BLaER1 treated with 17β-estradiol and CSF1 and Interleukin-3, amounts not matched to agents 10 nM and 100 nM (cell line): ENCODE results near the gene TMIGD1.
"Not testable (repeated sequence)": the region's sequence is repeated elsewhere in the genome, so short reads cannot be mapped to it uniquely, and the experiment has no call there.

ENCODE experiments used
- H3K27ac ChIP-seq, 11 experiments: shearing (Covaris generic); formaldehyde crosslinking; 2 replicates each; pipeline ENCODE4 v1.8.1; 2022
- H3K27me3 ChIP-seq, 11 experiments: shearing (Covaris generic); formaldehyde crosslinking; 2 replicates each; pipeline ENCODE4 v1.8.1; 2022
- H3K36me3 ChIP-seq, 11 experiments: shearing (Covaris generic); formaldehyde crosslinking; 2 replicates each; pipeline ENCODE4 v1.8.1; 2022
- H3K4me1 ChIP-seq, 10 experiments: shearing (Covaris generic); formaldehyde crosslinking; 2 replicates each; pipeline ENCODE4 v1.8.1; 2022
- H3K4me2 ChIP-seq, 11 experiments: shearing (Covaris generic); formaldehyde crosslinking; 2 replicates each; pipeline ENCODE4 v1.8.1; 2022
- H3K4me3 ChIP-seq, 10 experiments: shearing (Covaris generic); formaldehyde crosslinking; 2 replicates each; pipeline ENCODE4 v1.8.1; 2022
- H3K9ac ChIP-seq, 11 experiments: shearing (Covaris generic); formaldehyde crosslinking; 2 replicates each; pipeline ENCODE4 v1.8.1; 2022
- H3K9me3 ChIP-seq, 11 experiments: shearing (Covaris generic); formaldehyde crosslinking; replicated peaks in 1 of 11; 2 replicates each; pipeline ENCODE4 v1.8.1; 2022
- H4K20me1 ChIP-seq, 11 experiments: shearing (Covaris generic); formaldehyde crosslinking; 2 replicates each; pipeline ENCODE4 v1.8.1; 2022
- Cebpa-rat ChIP-seq, 11 experiments: shearing (Covaris generic); IDR thresholded peaks; 2 replicates each; pipeline ENCODE4 v1.8.1; 2022

The TMIGD1 gene

DNA sequence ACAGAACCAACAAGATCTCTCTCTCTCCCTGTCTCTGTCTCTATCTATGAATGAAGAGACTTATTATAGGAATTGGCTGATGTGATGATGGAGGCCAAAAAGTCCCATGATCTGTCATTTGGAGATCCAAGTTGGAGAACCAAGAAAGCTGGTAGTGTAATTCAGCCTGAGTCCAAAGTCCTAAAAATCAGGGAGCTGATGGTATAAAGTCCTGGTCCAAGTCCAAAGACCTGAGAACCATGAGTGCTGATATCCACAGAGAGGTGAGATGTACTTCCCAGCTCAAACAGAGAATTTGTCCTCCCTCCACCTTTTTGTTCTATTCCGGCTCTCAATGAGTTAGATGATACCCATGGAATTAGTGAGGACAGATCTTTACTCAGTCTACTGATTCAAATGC is 15.4 kb upstream of the TMIGD1 start:
- no peak overlapping the region for H3K4me3 ChIP-seq
- no peaks in the 10 kb centered on the region for H3K27me3 ChIP-seq
- no peak overlapping the region for H3K9ac ChIP-seq
- peaks cover 5 to 26% (median 15%) of the 10 kb centered on the region in 10 experiments for H3K4me1 ChIP-seq
- H3K27ac ChIP-seq = no peak overlapping the region
- H3K9me3 ChIP-seq = peaks cover 0 to 11% (median 0%) of the 10 kb centered on the region in 11 experiments; a peak in 4 of 22 replicates
- H3K36me3 ChIP-seq = no peaks in the 10 kb centered on the region
- no peaks in the 10 kb centered on the region for H4K20me1 ChIP-seq
- no peak overlapping the region for H3K4me2 ChIP-seq
- TF ChIP-seq Cebpa-rat (IDR thresholded peaks at IDR 0.05) = no peak

- Histone ChIP-seq H3K9me3 (peaks cover 0 to 11% (median 0%) of the 10 kb centered on the region in 11 experiments; a peak in 1 of 22 replicates), H3K4me1 (peaks cover 14 to 37% (median 23%) of the 10 kb centered on the region in 10 experiments), H3K36me3 (no peaks in the 10 kb centered on the region), H3K27me3 (no peaks in the 10 kb centered on the region), H3K9ac (no peak overlapping the region), H3K4me3 (no peak overlapping the region), H3K4me2 (no peak overlapping the region), H3K27ac (no peak overlapping the region), H4K20me1 (no peaks in the 10 kb centered on the region)
- TF ChIP-seq Cebpa-rat (IDR thresholded peaks at IDR 0.05) = no peak
Measured at GRCh38 chr17:30347488-30347887, 13.6 kb upstream of the TMIGD1 start.

DNA sequence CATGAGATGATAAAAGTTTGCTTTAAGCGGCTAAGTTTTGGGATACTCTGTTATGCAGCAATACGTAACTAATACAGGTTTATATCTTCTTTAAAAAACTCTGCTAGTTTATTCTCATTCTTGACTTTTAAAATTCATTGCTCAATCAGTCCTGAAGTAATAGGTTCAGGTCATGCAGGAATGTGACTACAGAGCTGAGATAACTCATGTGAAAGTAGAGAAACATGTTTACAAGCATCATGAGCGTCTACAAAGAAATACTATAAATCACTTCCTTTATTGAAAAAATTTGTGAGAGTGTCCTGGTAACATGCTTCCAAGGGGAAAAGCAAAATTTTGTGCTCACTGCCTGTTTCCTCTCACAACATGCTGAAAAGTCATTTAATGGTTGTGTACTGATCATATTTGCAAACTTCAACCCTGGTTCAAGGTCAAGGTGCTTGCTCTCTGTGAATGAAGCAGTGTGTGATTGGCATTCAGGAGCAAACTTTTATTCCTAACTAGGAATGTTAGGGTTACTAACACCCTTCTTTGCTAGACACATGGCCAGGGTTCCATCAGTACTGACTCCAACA is 12.5 kb upstream of the TMIGD1 start:
- no peak for TF ChIP-seq Cebpa-rat (IDR thresholded peaks at IDR 0.05)
- Histone ChIP-seq H3K27ac (no peak overlapping the region), H3K4me2 (peak overlapping the region in 4 of 11 experiments; percentile 45 to 72 (median 69); a peak in 5 of 22 replicates), H3K4me1 (peaks cover 14 to 34% (median 23%) of the 10 kb centered on the region in 10 experiments), H3K9ac (no peak overlapping the region), H3K9me3 (0 out of 22 replicates have a peak, but pooled peaks cover 0 to 1% (median 0%) of the 10 kb centered on the region in 11 experiments), H3K36me3 (no peaks in the 10 kb centered on the region), H3K4me3 (no peak overlapping the region), H3K27me3 (no peaks in the 10 kb centered on the region), H4K20me1 (no peaks in the 10 kb centered on the region)

DNA sequence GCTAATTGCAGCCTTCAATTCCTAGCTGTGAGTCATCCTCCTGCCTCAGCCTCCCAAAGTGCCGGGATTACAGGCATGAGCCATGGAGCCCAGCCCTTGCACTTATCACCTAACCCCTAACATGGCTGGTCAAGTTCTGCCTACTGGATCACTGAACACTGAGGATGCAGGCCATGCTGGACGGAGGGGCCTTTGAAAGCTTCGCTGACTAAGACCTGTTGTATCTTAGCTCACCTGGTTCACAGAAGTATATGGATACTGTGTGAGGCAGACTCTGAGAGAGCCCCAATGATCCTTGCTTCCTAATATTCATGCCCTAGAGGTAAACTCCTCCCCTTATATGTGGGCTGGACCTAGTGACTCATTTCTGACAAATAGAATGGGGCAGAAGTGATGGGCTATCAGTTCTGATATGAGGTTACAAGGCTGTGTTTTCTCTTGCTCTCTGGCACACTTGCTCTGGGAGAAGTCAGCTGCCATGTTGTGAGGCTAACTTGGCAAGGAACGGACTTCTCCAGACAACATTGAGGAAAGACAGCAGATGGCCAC is 11.7 kb upstream of the TMIGD1 start:
- no peaks in the 10 kb centered on the region for H3K9me3 ChIP-seq
- H3K4me2 ChIP-seq = peak overlapping the region in 7 of 11 experiments; percentile 45 to 72 (median 63); a peak in 12 of 22 replicates
- H3K4me1 ChIP-seq = peaks cover 14 to 37% (median 24%) of the 10 kb centered on the region in 10 experiments
- peak overlapping the region in 2 of 11 experiments; percentile 25 to 63; a peak in 3 of 22 replicates for H3K9ac ChIP-seq
- H3K27ac ChIP-seq = peak overlapping the region in 6 of 11 experiments; percentile 22 to 77 (median 44); a peak in 9 of 22 replicates
- H3K4me3 ChIP-seq = no peak overlapping the region
- no peak for TF ChIP-seq Cebpa-rat (IDR thresholded peaks at IDR 0.05)
- no peaks in the 10 kb centered on the region for H3K27me3 ChIP-seq
- H3K36me3 ChIP-seq = no peaks in the 10 kb centered on the region
- H4K20me1 ChIP-seq = no peaks in the 10 kb centered on the region

DNA sequence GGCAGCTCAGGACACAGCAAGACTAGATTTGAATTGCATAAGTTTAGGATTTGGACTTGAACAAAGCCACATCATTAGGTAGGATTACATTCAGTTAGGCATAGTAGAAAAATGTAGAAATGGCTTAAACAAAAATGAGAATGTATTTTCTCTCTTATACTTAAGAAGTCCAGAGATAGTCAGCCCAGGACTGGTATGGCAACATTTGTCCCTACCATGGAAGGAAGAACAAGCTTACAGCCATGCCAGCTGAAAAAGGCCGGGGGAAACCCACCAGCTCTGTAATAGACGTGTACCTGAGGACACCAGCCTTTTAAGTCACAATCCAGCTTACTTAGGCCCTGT is 11.2 kb upstream of the TMIGD1 start:
- H3K4me3 ChIP-seq = no peak overlapping the region
- H3K9me3 ChIP-seq = no peaks in the 10 kb centered on the region
- peak in 2 of 11 experiments; percentile 1 to 2; a peak in 2 of 22 replicates for TF ChIP-seq Cebpa-rat (IDR thresholded peaks at IDR 0.05)
- H3K9ac ChIP-seq = peak overlapping the region in 2 of 11 experiments; percentile 25 to 63; a peak in 3 of 22 replicates
- peaks cover 14 to 43% (median 27%) of the 10 kb centered on the region in 10 experiments for H3K4me1 ChIP-seq
- peak overlapping the region in 6 of 11 experiments; percentile 22 to 77 (median 44); a peak in 9 of 22 replicates for H3K27ac ChIP-seq
- no peaks in the 10 kb centered on the region for H3K36me3 ChIP-seq
- H4K20me1 ChIP-seq = no peaks in the 10 kb centered on the region
- H3K4me2 ChIP-seq = peak overlapping the region in 10 of 11 experiments; percentile 40 to 72 (median 56); a peak in 19 of 22 replicates
- no peaks in the 10 kb centered on the region for H3K27me3 ChIP-seq

DNA sequence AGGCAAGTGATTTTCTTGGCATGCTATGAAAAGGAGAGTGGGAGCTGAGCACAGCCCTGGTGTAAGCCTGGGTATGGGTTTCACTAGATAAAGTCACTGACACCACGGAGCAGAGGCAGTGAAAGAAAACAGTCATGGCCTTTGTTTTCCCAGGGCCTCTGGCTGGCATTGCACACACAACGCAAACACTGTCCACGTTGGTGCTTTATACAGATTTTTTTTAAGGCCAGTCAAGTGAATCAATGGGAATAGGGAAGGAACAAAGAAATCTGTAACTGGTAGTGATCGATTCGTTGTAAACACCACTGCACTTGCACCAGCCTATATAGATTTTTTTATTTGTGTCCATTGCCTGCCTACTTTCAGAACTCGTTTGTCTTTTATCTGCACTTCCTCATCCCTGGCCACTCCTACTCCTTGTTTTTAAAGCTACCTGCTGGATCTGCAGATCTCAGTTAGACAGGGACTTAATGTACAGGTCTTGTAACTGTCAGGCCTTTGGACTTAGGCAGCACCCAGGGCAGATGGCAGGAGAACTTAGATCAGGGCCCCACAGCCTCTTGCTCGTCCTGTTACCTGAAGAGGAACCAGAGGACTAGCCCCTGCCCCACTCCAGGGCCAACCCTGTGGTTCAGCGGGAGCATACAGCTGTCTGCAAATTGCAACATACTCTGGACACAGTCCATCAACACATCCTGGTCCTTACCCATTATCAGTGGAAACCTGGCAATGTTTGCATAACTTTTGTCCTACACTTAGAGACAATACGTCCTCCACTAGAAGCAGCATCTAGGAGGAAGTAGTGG is 10.6 kb upstream of the TMIGD1 start:
- peak overlapping the region in 2 of 11 experiments; percentile 1 to 63; a peak in 2 of 22 replicates for H3K9ac ChIP-seq
- no peaks in the 10 kb centered on the region for H4K20me1 ChIP-seq
- peak in 6 of 11 experiments; percentile 7 to 69 (median 40); a peak in 5 of 22 replicates for TF ChIP-seq Cebpa-rat (IDR thresholded peaks at IDR 0.05)
- no peaks in the 10 kb centered on the region for H3K36me3 ChIP-seq
- no peaks in the 10 kb centered on the region for H3K27me3 ChIP-seq
- peaks cover 14 to 47% (median 27%) of the 10 kb centered on the region in 10 experiments for H3K4me1 ChIP-seq
- H3K9me3 ChIP-seq = no peaks in the 10 kb centered on the region
- H3K4me3 ChIP-seq = no peak overlapping the region
- peak overlapping the region; percentile 40 to 72 (median 54) for H3K4me2 ChIP-seq
- H3K27ac ChIP-seq = peak overlapping the region in 4 of 11 experiments; percentile 39 to 77 (median 60); a peak in 8 of 22 replicates

DNA sequence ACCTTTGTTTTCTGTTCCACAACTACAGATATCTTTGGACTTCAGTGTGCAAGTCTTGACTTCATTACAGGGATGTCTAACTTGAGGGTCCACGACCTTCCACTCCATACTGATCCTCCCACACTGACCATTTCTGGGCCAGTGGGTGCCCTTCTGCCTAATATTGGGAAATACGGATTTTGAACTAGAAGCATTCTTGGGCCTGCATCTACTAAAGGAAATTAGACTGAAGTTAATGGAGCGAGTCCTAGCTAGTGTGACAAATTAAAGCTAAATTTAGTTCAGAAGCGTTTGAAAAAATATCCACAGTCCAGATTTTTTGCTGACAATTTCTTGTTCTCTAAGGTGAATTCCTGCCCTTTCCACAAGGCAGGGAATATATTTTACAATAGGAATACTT is 9.9 kb upstream of the TMIGD1 start:
- no peaks in the 10 kb centered on the region for H3K36me3 ChIP-seq
- H3K4me2 ChIP-seq = peak overlapping the region; percentile 40 to 72 (median 54); a peak in 21 of 22 replicates
- H3K27me3 ChIP-seq = no peaks in the 10 kb centered on the region
- no peak overlapping the region for H3K9ac ChIP-seq
- H3K4me1 ChIP-seq = peaks cover 14 to 53% (median 29%) of the 10 kb centered on the region in 10 experiments
- no peak for TF ChIP-seq Cebpa-rat (IDR thresholded peaks at IDR 0.05)
- H4K20me1 ChIP-seq = no peaks in the 10 kb centered on the region
- no peaks in the 10 kb centered on the region for H3K9me3 ChIP-seq
- peak overlapping the region in 4 of 11 experiments; percentile 39 to 77 (median 56); a peak in 8 of 22 replicates for H3K27ac ChIP-seq
- H3K4me3 ChIP-seq = no peak overlapping the region

DNA sequence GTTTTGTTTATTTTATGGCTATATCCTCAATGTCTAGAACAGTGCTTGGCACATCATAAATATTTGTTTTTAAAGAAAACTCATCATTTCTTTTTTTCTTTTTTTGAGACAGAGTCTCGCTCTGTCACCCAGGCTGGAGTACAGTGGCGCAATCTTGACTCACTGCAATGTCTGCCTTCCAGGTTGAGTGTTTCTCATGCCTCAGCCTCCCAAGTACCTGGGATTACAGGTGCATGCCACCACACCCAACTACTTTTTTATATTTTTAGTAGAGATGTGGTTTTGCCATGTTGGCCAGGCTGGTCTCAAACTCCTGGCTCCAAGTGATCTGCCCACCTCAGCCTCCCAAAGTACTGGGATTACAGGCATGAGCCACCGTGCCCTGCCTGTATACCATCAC is 9.4 kb upstream of the TMIGD1 start:
- H3K9ac ChIP-seq, H3K9me3 ChIP-seq, H3K27ac ChIP-seq, H3K4me3 ChIP-seq, H3K36me3 ChIP-seq, H4K20me1 ChIP-seq, H3K27me3 ChIP-seq: not testable (repeated sequence)
- peak overlapping the region in 5 of 11 experiments; percentile 47 to 72 (median 63); a peak in 8 of 22 replicates for H3K4me2 ChIP-seq
- H3K4me1 ChIP-seq = peaks cover 14 to 58% (median 31%) of the 10 kb centered on the region in 10 experiments

DNA sequence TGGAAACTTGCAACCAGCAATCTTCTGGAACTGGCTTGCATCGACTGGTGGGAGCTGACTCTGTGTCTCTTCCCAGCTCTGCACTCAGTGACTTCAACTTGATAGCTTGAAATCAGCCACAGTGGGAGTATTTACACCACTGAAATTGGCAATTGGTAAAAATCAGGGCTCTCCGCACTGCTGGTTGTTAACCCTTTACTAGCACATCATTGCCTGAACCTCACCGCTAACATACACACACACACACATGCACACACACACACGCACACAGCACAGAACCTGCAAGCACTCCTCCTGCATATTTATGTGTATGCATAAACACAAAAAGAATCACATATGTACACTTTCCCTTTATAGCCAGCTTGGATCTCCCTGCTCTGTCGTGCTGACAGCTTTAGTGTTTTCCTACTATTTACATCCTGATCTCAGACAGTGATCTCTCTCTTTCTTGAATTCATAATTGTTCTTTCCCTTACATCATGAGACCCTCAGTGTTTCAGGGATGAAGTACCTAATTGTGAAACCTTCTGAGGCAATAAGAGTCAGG is 7.9 kb upstream of the TMIGD1 start:
- Histone ChIP-seq H3K9ac (no peak overlapping the region), H3K4me1 (peaks cover 14 to 70% (median 34%) of the 10 kb centered on the region in 10 experiments), H4K20me1 (no peaks in the 10 kb centered on the region), H3K4me3 (no peak overlapping the region), H3K27me3 (no peaks in the 10 kb centered on the region), H3K4me2 (no peak overlapping the region), H3K9me3 (no peaks in the 10 kb centered on the region), H3K27ac (no peak overlapping the region), H3K36me3 (no peaks in the 10 kb centered on the region)
- no peak for TF ChIP-seq Cebpa-rat (IDR thresholded peaks at IDR 0.05)
